ENCODE results near the gene KRT26. TPM values are rescaled to one million over a fixed set of nuclear protein-coding genes. Genes with fewer than 3 reads are reported as not detected.

The KRT26 gene
- total and polyA plus RNA-seq, 9 donors = 0.12 TPM; not detected in 8

DNA sequence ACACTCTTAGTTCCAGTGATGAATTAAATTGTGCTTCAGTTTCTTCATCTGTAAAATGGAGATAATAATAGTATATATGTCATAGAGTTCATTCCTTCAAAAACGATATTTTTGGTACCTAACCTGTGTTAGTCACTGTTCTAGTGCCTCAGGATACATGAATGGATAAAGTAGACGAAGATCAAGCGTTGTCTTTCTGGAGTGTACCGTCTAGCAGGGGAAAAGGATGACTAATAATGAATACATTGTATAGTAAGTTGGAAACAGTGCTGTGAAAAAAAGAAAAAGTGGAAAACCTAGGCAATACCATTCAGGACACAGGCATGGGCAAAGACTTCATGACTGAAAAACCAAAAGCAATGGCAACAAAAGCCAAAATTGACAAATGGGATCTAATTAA is 41.8 kb upstream of the KRT26 start:
- Histone ChIP-seq H3K36me3 (ENCODE audit: control insufficient read depth, insufficient read depth, low read length) (peaks cover 7% of the 10 kb centered on the region), H3K27me3 (ENCODE audit: control insufficient read depth, insufficient read depth, low read length) (peaks cover 2% of the 10 kb centered on the region), H3K9me3 (replicated peaks; ENCODE audit: control insufficient read depth, low read depth, low read length) (no peaks in the 10 kb centered on the region), H3K4me3 (ENCODE audit: low read length) (no peak overlapping the region), H3K4me1 (ENCODE audit: control insufficient read depth, insufficient read depth, low read length) (no peaks in the 10 kb centered on the region), H3K27ac (ENCODE audit: low read length) (no peak overlapping the region)
- 100% methylated on average over 1 of the region's 4 CpGs for WGBS (ENCODE audit: insufficient coverage)
- DNase-seq = no peak

DNA sequence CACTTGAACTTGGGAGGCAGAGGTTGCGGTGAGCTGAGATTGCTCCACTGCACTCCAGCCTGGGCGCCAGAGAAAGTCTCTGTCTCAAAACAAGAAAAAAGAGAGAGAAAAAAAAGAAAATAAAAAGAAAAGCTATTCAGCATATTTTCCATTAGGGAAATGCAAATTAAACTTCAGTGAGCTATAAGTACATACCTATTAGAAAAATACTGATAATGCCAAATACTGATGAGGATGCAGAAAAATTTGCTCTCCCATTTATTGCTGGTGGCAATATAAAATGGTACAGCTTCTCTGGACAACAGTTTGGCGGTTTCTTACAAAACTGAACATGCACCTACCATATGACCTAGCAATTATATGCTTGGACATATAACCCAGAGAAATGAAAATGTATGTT is 40.6 kb upstream of the KRT26 start:
- H3K36me3 ChIP-seq (ENCODE audit: control insufficient read depth, insufficient read depth, low read length) = peaks cover 7% of the 10 kb centered on the region
- H3K27me3 ChIP-seq (ENCODE audit: control insufficient read depth, insufficient read depth, low read length) = peaks cover 2% of the 10 kb centered on the region
- no peak overlapping the region for H3K4me3 ChIP-seq (ENCODE audit: low read length)
- no CpG with 5 or more reads among the region's 3 CpGs for WGBS (ENCODE audit: insufficient coverage)
- H3K4me1 ChIP-seq (ENCODE audit: control insufficient read depth, insufficient read depth, low read length) = no peaks in the 10 kb centered on the region
- no peak for DNase-seq
- H3K9me3 ChIP-seq (replicated peaks; ENCODE audit: control insufficient read depth, low read depth, low read length) = no peaks in the 10 kb centered on the region
- no peak overlapping the region for H3K27ac ChIP-seq (ENCODE audit: low read length)

DNA sequence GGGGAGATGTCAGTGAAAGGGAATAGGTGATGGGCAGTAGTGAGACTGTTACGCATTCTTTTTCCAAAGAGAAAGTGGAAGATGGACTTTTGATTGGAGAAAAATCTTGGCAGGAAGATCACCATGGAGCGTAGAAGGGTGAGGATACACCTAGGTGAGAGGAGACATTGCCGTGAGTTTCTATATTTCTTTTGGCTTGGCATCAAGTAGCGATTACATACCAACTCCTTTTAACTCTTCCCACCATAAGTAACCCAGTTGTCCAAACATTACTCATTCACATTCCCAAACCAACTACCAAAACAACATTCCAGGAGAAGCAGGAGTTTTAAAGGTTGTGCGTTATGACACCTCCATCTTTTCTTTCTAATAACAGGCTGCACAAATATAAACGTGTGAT is 38.5 kb upstream of the KRT26 start:
- no peaks in the 10 kb centered on the region for H3K36me3 ChIP-seq (ENCODE audit: control insufficient read depth, insufficient read depth, low read length)
- peaks cover 17% of the 10 kb centered on the region for H3K27me3 ChIP-seq (ENCODE audit: control insufficient read depth, insufficient read depth, low read length)
- no peak for DNase-seq
- peak overlapping the region; percentile 47 for H3K27ac ChIP-seq (ENCODE audit: low read length)
- 80% methylated on average over 3 of the region's 6 CpGs for WGBS (ENCODE audit: insufficient coverage)
- H3K9me3 ChIP-seq (replicated peaks; ENCODE audit: control insufficient read depth, low read depth, low read length) = no peaks in the 10 kb centered on the region
- H3K4me1 ChIP-seq (ENCODE audit: control insufficient read depth, insufficient read depth, low read length) = no peaks in the 10 kb centered on the region
- no peak overlapping the region for H3K4me3 ChIP-seq (ENCODE audit: low read length)

DNA sequence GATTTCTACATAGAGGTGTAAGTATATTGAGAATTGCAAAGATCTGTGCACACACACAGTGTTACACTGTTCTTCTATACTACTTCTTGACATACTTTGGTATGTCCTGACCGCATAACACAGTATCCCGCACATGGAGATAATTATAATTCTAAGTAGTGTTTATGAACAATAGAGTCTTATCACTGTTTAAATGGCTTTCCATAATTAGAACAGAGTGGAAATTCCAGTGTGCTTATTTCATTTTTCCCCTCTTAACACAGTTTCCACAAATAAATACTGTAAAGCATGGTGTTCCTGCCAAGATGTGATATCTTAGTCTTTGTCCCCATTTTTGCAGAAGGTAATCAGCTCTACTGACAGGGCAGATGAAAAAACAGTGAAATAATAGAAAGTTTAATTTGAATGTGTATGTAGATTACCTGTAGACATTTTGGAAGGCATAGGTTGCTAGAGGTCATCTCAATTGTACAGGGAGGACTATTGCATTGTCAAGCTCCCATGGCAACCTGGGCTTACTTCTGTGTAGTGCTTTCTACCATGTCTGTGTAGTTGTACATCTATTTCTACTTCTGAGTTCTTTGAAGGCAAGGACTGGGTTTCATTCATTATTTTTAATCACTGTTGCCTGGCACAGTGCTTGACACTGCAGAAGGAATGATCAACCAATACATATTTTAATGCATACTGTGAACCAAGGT is 37.9 kb upstream of the KRT26 start:
- Histone ChIP-seq H3K36me3 (ENCODE audit: control insufficient read depth, insufficient read depth, low read length) (no peaks in the 10 kb centered on the region), H3K27ac (ENCODE audit: low read length) (peak overlapping the region; percentile 47), H3K4me3 (ENCODE audit: low read length) (no peak overlapping the region), H3K27me3 (ENCODE audit: control insufficient read depth, insufficient read depth, low read length) (peaks cover 20% of the 10 kb centered on the region), H3K4me1 (ENCODE audit: control insufficient read depth, insufficient read depth, low read length) (no peaks in the 10 kb centered on the region), H3K9me3 (replicated peaks; ENCODE audit: control insufficient read depth, low read depth, low read length) (no peaks in the 10 kb centered on the region)
- WGBS (ENCODE audit: insufficient coverage) = no CpG with 5 or more reads among the region's 2 CpGs
- DNase-seq = peak; percentile 22

DNA sequence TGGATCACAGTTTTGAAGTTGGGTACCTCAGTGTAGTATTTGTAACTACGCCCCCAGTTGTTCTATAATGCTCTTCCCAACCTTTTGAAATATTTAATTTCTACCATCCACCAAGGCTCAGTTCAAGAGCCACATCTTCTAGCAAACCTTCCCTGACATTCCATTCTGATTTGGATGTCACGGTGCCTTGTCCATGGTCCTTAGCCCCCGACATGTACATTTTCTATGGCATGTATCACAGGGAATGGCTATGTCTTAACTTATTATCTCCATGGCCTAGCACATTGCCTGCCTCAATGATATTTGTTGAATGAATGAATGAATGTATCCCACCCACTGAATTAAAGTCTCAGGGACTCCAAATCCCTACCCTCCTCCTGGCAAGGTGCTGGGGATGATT is 34.1 kb upstream of the KRT26 start:
- peaks cover 23% of the 10 kb centered on the region for H3K27me3 ChIP-seq (ENCODE audit: control insufficient read depth, insufficient read depth, low read length)
- no peak overlapping the region for H3K27ac ChIP-seq (ENCODE audit: low read length)
- no peaks in the 10 kb centered on the region for H3K36me3 ChIP-seq (ENCODE audit: control insufficient read depth, insufficient read depth, low read length)
- no peaks in the 10 kb centered on the region for H3K4me1 ChIP-seq (ENCODE audit: control insufficient read depth, insufficient read depth, low read length)
- no peak for DNase-seq
- no peaks in the 10 kb centered on the region for H3K9me3 ChIP-seq (replicated peaks; ENCODE audit: control insufficient read depth, low read depth, low read length)
- no peak overlapping the region for H3K4me3 ChIP-seq (ENCODE audit: low read length)
- WGBS (ENCODE audit: insufficient coverage) = 60% methylated on average over 1 of the region's 3 CpGs

DNA sequence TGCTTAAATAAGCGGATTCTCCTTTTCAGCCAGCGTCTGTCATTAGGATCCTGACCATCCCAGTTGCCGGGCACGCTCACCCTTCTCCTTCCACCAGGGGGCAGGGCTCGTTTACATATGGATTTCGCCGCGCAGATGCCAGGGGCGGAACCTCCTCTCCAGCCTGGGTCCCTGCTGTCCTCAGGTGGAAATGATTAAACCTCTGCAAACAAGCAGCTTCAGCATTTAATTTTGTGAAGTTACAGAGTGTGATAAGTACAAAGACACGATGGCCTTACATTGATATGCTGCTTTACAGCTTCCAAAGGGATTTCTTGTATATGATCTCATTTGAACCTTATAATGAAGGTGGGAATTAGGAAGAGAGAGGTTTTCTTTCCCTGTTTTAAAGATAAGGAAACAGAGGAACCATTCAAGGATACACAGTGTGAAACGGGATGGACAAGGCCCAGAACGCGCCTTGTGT is 31.6 kb upstream of the KRT26 start:
- DNase-seq = peak; percentile 72
- Histone ChIP-seq H3K27me3 (ENCODE audit: control insufficient read depth, insufficient read depth, low read length) (peaks cover 27% of the 10 kb centered on the region), H3K9me3 (replicated peaks; ENCODE audit: control insufficient read depth, low read depth, low read length) (no peaks in the 10 kb centered on the region), H3K36me3 (ENCODE audit: control insufficient read depth, insufficient read depth, low read length) (no peaks in the 10 kb centered on the region), H3K4me1 (ENCODE audit: control insufficient read depth, insufficient read depth, low read length) (no peaks in the 10 kb centered on the region), H3K4me3 (ENCODE audit: low read length) (no peak overlapping the region), H3K27ac (ENCODE audit: low read length) (no peak overlapping the region)
- WGBS (ENCODE audit: insufficient coverage) = no CpG with 5 or more reads among the region's 13 CpGs

DNA sequence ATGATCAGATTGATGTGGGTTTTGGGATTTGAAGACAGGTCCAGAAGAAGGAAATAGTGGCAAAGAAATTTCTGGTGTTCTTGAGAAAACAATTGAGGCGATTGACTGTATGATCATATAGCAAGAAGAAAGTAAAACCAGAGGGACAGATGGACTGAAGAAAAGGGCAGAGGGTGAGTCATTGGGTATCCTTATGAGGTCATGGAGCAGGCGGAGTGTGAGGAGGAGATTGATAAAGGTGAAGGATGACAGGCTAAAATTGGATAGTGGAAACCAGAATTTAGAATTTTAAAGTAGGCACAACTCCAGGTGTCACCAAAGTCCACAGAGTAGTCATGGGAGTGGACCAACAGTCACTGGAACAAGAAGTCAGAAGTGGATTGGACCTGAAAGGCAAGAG is 29.2 kb upstream of the KRT26 start:
- Histone ChIP-seq H3K36me3 (ENCODE audit: control insufficient read depth, insufficient read depth, low read length) (no peaks in the 10 kb centered on the region), H3K4me3 (ENCODE audit: low read length) (no peak overlapping the region), H3K27me3 (ENCODE audit: control insufficient read depth, insufficient read depth, low read length) (peaks cover 26% of the 10 kb centered on the region), H3K27ac (ENCODE audit: low read length) (no peak overlapping the region), H3K9me3 (replicated peaks; ENCODE audit: control insufficient read depth, low read depth, low read length) (no peaks in the 10 kb centered on the region), H3K4me1 (ENCODE audit: control insufficient read depth, insufficient read depth, low read length) (no peaks in the 10 kb centered on the region)
- no peak for DNase-seq
- WGBS (ENCODE audit: insufficient coverage) = 58% methylated on average over 2 of the region's 2 CpGs

DNA sequence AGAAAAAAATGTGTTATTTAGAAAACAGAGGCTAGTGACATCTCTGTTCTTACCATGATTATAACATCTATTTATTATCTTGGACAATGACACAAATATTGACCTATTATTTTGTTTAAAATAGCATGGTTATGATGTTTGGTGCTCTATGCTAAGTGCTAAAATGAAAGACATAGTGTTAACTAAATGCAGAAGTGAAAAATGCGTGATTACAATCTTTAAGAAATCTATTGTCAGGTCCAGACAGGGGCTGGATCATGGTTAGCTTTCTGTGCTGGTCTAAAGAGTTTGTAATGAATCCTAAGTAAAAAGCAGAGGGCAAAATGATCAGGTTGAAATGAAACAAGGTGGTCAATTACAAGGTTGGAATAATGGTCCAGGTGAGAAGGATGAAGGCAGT is 28.4 kb upstream of the KRT26 start:
- no peak for DNase-seq
- 61% methylated on average over 1 of the region's 1 CpG for WGBS (ENCODE audit: insufficient coverage)

DNA sequence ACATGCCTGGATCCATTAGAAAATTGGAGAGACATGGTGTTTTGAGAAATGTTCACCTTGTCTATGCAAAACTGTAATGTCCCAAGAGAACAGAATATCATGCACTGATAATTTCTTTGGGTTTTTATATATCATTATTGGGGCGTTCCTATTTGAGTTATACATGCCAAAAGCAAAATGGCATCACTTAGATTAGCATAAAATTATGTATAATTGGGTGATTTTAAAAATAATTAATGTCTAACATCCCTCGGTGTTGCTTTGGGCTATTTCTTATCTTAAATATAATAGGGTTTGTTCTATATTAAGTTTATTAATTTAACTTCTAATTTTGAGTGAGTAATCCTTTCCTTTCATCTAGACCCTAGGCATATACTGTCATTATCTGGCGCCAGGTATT is 27.9 kb upstream of the KRT26 start, which contains the start of gene KRT28:
TSS of gene KRT28 (minus strand) at position 101 of the 400 bp plus-strand sequence. CDS start at position 35, 66 bp downstream.
- Histone ChIP-seq H3K9me3 (replicated peaks; ENCODE audit: control insufficient read depth, low read depth, low read length) (no peaks in the 10 kb centered on the region), H3K27ac (ENCODE audit: low read length) (no peak within 1 kb of the TSS), H3K4me1 (ENCODE audit: control insufficient read depth, insufficient read depth, low read length) (no peaks in the 10 kb centered on the region), H3K4me3 (ENCODE audit: low read length) (no peak within 1 kb of the TSS), H3K27me3 (ENCODE audit: control insufficient read depth, insufficient read depth, low read length) (peaks cover 19% of the 10 kb centered on the region), H3K36me3 (ENCODE audit: control insufficient read depth, insufficient read depth, low read length) (no peaks in the 10 kb centered on the region)
- no peak for DNase-seq
- no CpG with 5 or more reads among the region's 3 CpGs for WGBS (ENCODE audit: insufficient coverage)

More for the DNA sequence above, 28.4 kb upstream of the KRT26 start:
- Histone ChIP-seq H3K27ac (ENCODE audit: low read length) (no peak overlapping the region), H3K27me3 (ENCODE audit: control insufficient read depth, insufficient read depth, low read length) (peaks cover 22% of the 10 kb centered on the region), H3K4me3 (ENCODE audit: low read length) (no peak overlapping the region), H3K9me3 (replicated peaks; ENCODE audit: control insufficient read depth, low read depth, low read length) (no peaks in the 10 kb centered on the region), H3K36me3 (ENCODE audit: control insufficient read depth, insufficient read depth, low read length) (no peaks in the 10 kb centered on the region), H3K4me1 (ENCODE audit: control insufficient read depth, insufficient read depth, low read length) (no peaks in the 10 kb centered on the region)

DNA sequence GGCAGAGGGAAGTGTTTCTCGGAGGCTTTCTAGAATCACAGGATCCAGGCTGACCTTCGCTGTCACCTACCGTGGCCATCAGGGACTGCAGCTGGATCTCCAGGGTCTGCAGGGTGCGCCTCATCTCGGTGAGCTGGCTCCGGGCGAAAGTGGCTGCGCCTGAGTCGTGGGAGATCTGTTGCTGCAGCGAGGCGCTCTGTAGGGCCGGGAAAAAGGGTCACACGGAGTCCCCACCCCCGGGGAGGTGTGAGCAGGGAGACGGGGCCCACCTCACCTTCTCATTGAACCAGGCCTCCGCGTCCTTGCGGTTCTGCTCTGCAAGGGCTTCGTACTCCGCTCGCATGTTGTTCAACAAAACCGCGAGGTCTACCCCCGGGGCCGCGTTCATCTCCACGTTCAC is 24.8 kb upstream of the KRT26 start:
- peaks cover 5% of the 10 kb centered on the region for H3K4me1 ChIP-seq (ENCODE audit: control insufficient read depth, insufficient read depth, low read length)
- H3K36me3 ChIP-seq (ENCODE audit: control insufficient read depth, insufficient read depth, low read length) = no peaks in the 10 kb centered on the region
- H3K27me3 ChIP-seq (ENCODE audit: control insufficient read depth, insufficient read depth, low read length) = peaks cover 17% of the 10 kb centered on the region
- DNase-seq = no peak
- H3K4me3 ChIP-seq (ENCODE audit: low read length) = no peak overlapping the region
- H3K27ac ChIP-seq (ENCODE audit: low read length) = no peak overlapping the region
- 59% methylated on average over 20 of the region's 27 CpGs for WGBS (ENCODE audit: insufficient coverage)
- H3K9me3 ChIP-seq (replicated peaks; ENCODE audit: control insufficient read depth, low read depth, low read length) = no peaks in the 10 kb centered on the region

All from muscle of leg (tissue), 11 donors.